DLD1 (cell line): Measurements from ENCODE around the gene CNFN.

Experiments
- in situ Hi-C: cut with HindIII; loops from 2 replicates; pipeline ENCODE4 v1.10.0; 2017; ENCODE audit warnings: low sequenced_read_pairs

The CNFN gene

GRCh38 chr19:42378225-42379215 is 11.6 kb downstream of the CNFN start:
- in situ Hi-C loops = no loop called here

- in situ Hi-C loops = no loop called here
Measured at GRCh38 chr19:42376177-42376555, 13.9 kb downstream of the CNFN start.

- in situ Hi-C loops = no loop called here
Measured at GRCh38 chr19:42375415-42376176, 14.5 kb downstream of the CNFN start.

- in situ Hi-C loops = no loop called here
Measured at GRCh38 chr19:42374826-42375376, 15.2 kb downstream of the CNFN start.

DNA sequence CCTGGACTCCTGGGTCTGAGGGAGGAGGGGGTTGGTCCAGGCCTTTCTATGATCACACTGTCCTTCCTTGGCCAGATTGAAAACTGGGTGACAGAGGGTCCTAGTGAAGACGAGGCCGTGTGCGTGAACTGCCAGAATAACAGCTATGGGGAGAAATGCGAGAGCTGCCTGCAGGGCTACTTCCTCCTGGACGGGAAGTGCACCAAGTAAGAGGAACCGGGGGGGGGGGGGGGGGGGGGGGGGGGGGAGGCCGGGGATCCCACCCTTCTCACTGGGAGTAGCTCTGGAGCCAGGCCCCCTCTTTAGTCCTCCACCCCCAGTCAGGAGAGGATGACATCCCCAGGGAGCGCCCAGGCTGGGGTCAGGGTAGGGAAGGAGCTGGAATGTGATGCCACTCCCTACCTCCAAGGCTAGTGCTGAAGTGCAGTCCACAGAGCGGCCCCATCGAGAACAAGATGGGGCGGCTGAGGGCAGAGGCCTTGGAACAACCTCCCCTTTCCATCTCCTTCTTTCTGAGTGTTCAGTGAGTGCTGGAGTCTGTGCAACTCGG is 19.4 kb downstream of the CNFN start:
- in situ Hi-C loops = no loop called here

DNA sequence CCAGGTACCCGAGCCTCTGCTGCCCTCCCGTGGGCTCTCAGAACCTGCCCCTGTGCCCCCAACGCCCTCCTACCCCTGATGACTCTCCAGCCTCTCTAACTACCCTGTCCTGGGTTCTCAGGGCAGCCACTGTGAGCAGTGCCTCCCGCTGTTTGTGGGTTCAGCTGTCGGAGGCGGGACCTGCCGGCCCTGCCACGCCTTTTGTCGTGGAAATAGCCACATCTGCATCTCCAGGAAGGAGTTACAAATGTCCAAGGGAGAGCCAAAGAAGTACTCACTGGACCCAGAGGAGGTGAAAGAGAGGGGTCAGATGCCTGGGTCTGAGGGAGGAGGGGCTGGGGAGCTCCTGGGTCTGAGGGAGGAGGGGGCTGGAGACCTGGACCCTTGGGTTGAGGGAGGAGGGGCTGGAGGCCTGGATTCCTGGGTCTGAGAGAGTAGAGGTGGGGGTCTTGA is 20.0 kb downstream of the CNFN start:
- in situ Hi-C loops = no loop called here

GRCh38 chr19:42369433-42370067 is 20.5 kb downstream of the CNFN start:
- in situ Hi-C loops = no loop called here

GRCh38 chr19:42368765-42369164 is 21.3 kb downstream of the CNFN start:
- in situ Hi-C loops = no loop called here

DNA sequence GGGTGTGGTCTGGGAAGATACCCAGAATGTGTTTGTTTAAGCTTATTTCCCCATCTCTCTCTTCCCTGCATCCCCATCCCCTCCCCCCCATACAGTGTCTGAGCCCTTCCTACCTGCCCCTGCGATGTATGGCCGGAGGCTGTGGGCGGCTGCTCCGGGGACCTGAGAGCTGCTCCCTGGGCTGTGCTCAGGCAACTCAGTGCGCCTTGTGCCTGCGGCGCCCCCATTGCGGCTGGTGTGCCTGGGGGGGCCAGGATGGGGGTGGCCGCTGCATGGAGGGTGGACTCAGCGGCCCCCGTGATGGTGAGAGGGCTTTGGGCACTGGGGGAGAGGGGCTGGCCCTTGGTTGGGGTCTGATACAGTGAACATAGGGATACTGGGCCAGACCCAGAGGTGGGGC is 21.7 kb downstream of the CNFN start:
- in situ Hi-C loops = no loop called here

DNA sequence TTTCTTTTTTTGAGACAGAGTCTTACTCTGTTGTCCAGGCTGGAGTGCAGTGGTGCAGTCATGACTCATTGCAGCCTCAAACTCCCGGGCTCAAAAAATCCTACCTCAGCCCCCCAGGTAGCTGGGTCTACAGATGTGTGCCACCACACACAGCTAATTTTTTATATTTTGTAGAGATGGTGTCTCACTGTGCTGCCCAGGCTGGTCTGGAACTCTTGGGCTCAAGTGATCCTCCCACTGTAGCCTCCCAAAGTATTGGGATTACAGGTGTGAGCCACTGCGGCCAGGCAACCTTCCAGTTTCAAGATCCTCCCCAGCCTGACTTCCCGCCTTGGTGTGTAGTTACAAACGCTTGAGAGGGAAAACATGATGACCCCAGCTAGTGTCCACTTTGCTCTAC is 22.2 kb downstream of the CNFN start:
- in situ Hi-C loops = no loop called here

GRCh38 chr19:42366673-42367072 is 23.4 kb downstream of the CNFN start:
- in situ Hi-C loops = no loop called here

GRCh38 chr19:42363614-42364346 is 26.3 kb downstream of the CNFN start:
- in situ Hi-C loops = no loop called here

DNA sequence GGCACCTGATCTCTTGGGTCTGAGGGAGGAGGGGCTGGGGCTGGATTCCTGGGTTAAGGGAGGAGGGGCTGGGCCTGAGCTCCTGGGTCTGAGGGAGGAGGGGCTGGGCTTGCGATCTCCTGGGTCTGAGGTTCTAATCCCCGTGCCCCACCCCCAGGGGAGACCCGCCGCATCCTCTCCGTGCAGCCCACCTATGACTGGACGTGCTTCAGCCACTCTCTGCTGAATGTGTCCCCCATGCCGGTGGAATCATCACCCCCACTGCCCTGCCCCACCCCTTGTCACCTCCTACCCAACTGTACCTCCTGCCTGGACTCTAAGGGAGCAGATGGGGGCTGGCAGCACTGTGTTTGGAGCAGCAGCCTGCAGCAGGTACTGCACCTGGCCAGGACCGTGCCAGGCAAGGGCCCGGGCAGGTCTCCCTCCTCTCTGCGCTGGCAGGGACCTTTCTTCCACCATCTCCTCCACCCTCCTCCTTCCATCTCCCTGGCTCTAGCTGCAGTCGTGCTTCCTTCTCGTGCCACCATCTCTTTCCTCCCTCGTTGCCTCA is 27.1 kb downstream of the CNFN start:
- in situ Hi-C loops = no loop called here

DNA sequence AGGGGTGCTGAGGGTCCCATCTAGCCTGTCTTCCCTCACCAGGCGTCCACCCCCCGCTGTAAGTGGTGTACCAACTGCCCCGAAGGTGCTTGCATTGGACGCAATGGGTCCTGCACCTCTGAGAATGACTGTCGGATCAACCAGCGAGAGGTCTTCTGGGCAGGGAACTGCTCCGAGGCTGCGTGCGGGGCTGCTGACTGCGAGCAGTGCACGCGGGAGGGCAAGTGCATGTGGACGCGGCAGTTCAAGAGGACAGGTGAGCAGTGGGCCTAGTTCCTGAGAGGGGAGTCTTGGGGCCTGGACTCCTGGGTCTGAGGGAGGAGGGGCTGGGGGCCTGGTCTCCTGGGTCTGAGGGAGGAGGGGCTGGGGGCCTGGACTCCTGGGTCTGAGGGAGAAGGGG is 27.8 kb downstream of the CNFN start:
- in situ Hi-C loops = no loop called here

DNA sequence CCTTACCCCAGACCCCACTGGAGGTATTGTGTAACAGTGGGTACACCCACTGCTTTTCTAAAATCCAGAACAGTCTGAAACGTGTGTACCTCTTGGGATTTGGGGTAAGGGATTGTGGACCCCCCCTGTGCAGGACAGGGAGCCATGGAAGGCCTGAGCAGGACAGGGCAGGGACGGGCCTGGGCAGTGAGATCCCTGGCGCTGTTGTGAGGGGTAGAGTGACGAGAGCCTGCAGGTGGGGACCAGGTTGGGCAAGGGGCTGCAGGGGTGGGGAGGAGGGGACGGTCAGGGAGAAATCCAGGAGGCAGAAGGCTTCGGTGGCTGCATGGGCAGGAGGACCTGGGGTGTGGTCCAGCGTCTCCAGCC is 28.6 kb downstream of the CNFN start:
- in situ Hi-C loops = no loop called here

DNA sequence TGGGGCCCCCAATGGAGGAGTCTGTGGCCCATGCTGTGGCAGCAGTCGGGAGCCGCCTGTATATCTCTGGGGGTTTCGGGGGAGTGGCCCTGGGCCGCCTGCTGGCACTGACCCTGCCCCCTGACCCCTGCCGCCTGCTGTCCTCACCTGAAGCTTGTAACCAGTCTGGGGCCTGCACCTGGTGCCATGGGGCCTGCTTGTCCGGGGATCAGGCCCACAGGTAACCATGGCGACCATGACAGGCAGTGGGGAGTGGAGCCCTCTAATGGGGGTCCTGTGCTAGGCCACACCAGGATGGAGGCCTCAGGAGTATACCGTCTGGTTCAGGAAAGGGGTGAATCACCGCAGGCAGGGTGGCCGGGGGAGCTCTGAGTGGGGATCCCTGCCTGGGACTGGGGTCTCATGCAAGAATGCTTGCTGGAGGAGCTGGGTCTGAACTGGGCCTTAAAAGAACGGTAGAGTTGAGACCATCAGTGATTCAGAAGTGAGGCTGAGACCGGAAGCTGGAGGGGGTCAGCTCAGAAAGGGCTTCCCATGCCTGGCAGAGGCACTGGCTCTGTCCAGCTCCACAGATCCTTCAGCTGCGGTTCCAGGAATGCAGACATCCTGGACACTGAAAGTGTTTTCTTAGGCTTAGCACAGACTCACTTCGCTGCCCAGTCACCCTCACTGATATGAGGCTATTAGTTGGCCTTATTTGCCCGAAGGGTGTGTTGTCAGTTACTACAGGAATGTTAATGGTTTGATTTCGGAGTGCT is 29.1 kb downstream of the CNFN start:
- in situ Hi-C loops = no loop called here

DNA sequence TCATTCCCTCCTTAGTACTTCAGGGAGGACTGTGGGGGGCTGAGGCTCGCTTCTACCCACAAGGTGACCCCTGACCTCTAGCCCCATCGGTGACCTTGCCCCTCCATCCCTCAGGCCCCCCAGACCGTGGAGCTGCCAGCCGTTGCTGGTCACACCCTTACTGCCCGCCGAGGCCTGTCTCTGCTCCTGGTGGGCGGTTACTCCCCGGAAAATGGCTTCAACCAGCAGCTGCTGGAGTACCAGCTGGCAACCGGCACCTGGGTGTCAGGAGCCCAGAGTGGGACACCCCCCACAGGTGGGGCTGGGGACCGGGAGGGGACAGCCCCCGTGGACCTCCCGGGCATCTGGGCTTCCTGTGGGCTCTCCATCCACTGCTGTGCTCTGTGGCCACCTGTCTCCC is 32.8 kb downstream of the CNFN start:
- in situ Hi-C loops = no loop called here

DNA sequence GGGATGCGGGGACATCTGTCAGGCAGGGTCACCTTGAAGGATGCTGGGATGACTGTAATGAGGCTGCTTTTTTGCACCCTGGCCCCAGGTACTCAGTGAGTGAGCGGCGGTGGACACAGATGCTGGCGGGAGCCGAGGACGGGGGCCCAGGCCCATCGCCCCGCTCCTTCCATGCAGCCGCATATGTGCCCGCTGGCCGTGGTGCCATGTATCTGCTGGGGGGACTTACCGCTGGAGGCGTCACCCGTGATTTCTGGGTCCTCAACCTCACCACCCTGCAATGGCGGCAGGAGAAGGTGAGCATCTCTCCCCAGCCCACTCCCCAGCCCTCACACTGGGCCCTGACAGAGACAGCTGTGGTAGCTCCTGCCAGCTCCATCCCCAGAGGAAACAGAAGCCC is 33.4 kb downstream of the CNFN start:
- in situ Hi-C loops = no loop called here

DNA sequence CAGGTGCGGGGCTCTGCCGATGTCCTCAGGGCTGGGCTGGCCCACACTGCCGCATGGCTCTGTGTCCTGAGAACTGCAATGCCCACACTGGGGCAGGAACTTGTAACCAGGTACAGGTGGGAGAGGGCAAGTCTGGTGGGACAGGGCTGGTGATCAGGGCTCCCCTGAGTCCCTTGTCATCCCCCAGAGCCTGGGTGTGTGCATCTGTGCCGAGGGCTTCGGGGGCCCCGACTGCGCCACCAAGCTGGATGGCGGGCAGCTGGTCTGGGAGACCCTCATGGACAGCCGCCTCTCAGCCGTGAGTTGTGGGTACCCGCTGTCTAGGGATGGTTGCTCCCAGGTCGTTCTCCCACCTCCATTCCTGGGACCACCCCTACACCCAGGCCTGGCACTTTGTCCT is 34.2 kb downstream of the CNFN start:
- in situ Hi-C loops = no loop called here
